Right cardiac atrium (tissue), 5 donors: ENCODE results near the gene CNOT10. TPM values are rescaled to one million over a fixed set of nuclear protein-coding genes. Genes with fewer than 3 reads are reported as not detected.

Experiments
- ATAC-seq, 2 donors: fragments of 200-7000 bp; cut with Tn5 transposase; one replicate each; pipeline versions ENCODE4 v1.8.0 to v1.9.1; 2020; ENCODE audit warnings: moderate library complexity in 2 of 2, mild to moderate bottlenecking in 1 of 2
- DNase-seq, 3 donors: peaks; one replicate each; pipeline ENCODE4 v3.0.0-alpha.2; 2020
- H3K27ac ChIP-seq: one replicate; pipeline ENCODE4 v1.5.1; 2013; ENCODE audit warnings: mild to moderate bottlenecking, low read length, control low read depth, moderate library complexity
- H3K27me3 ChIP-seq: one replicate; pipeline ENCODE4 v1.6.1; 2013; ENCODE audit not compliant: control insufficient read depth, insufficient read depth
- H3K4me1 ChIP-seq: one replicate; pipeline ENCODE4 v1.6.1; 2013; ENCODE audit warnings: low read length; ENCODE audit not compliant: control insufficient read depth, insufficient read depth
- H3K4me3 ChIP-seq: one replicate; pipeline ENCODE4 v1.5.1; 2013; ENCODE audit warnings: low read length, control low read depth
- H3K9me3 ChIP-seq: one replicate; pipeline ENCODE4 v1.6.1; 2013; ENCODE audit warnings: low read length; ENCODE audit not compliant: control insufficient read depth
- WGBS: extraction: QIAGEN DNeasy Blood & Tissue Kit; methylation state at CpG from one replicate; pipeline ENCODE4 v1.1.7; 2013; 5-methylcytosine and 5-hydroxymethylcytosine counted together
- intact Hi-C, 4 donors: fragments of 100-400 bp; cut with DNase I; formaldehyde crosslinking; loops; one replicate each; pipeline versions ENCODE4 v1.11.0 to v1.14.0; 2022 to 2023
- polyA plus RNA-seq: library from polyadenylated mRNA; stranded (reverse); fragments of 200-250 nt; gene quantifications from one replicate; pipeline ENCODE4 v1.2.3, GENCODE V29; 2013
- total RNA-seq, 4 donors: library from RNA; stranded (reverse); fragmentation: NEBNext Ultra II Directional; extraction: Animal tissue kit (Norgen Biotek cat#: 25700); gene quantifications; one replicate each; pipeline ENCODE4 v1.2.1, GENCODE V29; 2021
- donor health status: healthy with polysubstance abuse.
- donor health status: DM: no; HTN: yes; CAD: no.
- donor health status: DM: no; HTN: no; CAD: no.
- donor health status: DM: no; HTN: yes; CAD: no; lungs with severe emphysema.
- donor health status: DM: yes; HTN: yes; CAD: no.

Gene CNOT10
- total and polyA plus RNA-seq, 5 donors: 7.9 to 20.7 (median 16.0) TPM

DNA sequence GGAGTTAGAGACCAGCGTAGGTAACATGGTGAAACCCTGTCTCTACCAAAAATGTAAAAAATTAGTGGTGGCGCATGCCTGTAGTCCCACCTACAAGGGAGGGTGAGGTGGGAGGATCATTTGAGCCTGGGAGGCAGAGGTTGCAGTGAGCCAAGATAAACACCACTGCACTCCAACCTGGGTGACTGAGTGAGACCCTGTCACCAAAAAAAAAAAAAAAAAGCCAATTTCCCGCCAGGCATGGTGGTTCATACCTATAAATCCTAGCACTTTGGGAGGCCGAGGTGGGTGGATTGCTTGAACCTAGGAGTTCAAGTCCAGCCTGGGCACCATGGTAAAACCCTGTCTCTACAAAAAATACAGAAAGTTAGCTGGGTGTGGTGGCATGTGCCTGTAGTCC, 6.9 kb downstream of the CNOT10 start:
- Histone ChIP-seq H3K4me3 (no peak overlapping the region), H3K4me1 (no peaks in the 10 kb centered on the region), H3K27me3 (no peaks in the 10 kb centered on the region), H3K27ac (no peak overlapping the region), H3K9me3 (no peaks in the 10 kb centered on the region)
- no peak for ATAC-seq
- WGBS: 96% methylated on average over 4 of the region's 4 CpGs
- intact Hi-C loops: no loop called here
- DNase-seq: no peak

DNA sequence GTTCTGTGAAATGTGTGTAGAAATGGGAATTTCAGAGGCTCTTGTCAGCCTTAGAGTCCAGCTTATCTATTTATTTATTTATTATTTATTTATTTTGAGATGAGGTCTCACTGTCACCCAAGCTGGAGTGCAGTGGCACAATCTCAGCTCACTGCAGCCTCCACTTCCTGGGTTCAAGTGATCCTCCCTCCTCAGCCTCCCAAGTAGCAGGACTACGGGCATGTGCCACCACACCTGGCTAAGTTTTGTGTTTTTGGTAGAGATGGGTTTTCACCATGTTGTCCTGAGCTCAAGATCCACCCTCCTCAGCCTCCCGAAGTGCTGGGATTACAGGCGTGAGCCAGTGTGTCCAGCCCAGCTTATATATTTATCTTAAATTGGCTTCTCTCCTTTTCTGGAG, 11.5 kb downstream of the CNOT10 start:
- H3K4me3 ChIP-seq: no peak overlapping the region
- peaks cover 2% of the 10 kb centered on the region for H3K4me1 ChIP-seq
- no peaks in the 10 kb centered on the region for H3K9me3 ChIP-seq
- H3K27ac ChIP-seq: no peak overlapping the region
- intact Hi-C loops: no loop called here
- no peaks in the 10 kb centered on the region for H3K27me3 ChIP-seq
- ATAC-seq: no peak
- 98% methylated on average over 3 of the region's 3 CpGs for WGBS
- no peak for DNase-seq

DNA sequence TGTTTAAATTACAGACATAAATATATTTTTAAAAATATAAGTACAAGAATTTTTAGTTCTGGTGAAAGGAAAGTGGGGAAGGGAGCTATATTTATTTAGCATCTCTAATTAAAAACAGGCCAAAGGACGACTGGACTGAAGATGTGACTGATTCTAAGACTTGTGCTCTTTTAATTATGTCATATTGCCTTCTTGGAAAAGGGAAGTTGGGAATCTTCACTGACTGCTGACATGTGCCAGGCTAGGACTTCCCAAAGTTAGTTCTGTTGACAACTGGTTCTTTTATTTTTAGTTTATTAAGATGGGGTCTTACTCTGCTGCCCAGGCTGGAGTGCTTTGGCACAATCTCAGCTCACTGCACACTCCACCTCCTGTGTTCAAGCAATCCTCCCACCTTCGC, 13.5 kb downstream of the CNOT10 start:
- intact Hi-C loops: no loop called here
- Histone ChIP-seq H3K9me3 (no peaks in the 10 kb centered on the region), H3K27ac (no peak overlapping the region), H3K4me1 (peaks cover 2% of the 10 kb centered on the region), H3K4me3 (no peak overlapping the region), H3K27me3 (no peaks in the 10 kb centered on the region)
- DNase-seq (no peak), ATAC-seq (no peak)
- WGBS: 82% methylated on average over 2 of the region's 2 CpGs

DNA sequence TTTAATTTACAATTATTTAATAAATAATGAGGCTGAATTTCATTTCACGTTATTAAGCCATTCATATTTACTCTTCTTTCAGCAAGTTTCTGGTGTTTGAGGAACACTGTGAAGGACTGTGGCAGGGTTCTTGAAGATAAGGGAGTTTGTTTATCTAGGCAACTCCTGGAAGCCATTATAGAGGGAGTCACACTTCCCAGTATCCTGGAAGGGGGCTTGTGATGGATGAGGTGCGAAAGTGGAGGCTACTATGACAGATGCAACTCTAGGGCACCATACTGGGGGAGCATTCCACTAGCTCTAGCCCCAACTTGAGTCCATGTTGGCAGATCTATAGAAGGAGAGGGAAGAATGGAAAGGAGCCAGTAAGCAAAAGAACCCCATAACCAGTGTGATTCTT, 14.4 kb downstream of the CNOT10 start:
- Histone ChIP-seq H3K4me1 (peaks cover 2% of the 10 kb centered on the region), H3K27me3 (no peaks in the 10 kb centered on the region), H3K27ac (no peak overlapping the region), H3K4me3 (no peak overlapping the region), H3K9me3 (no peaks in the 10 kb centered on the region)
- ATAC-seq (no peak), DNase-seq (no peak)
- intact Hi-C loops: no loop called here
- WGBS: 68% methylated on average over 2 of the region's 2 CpGs

DNA sequence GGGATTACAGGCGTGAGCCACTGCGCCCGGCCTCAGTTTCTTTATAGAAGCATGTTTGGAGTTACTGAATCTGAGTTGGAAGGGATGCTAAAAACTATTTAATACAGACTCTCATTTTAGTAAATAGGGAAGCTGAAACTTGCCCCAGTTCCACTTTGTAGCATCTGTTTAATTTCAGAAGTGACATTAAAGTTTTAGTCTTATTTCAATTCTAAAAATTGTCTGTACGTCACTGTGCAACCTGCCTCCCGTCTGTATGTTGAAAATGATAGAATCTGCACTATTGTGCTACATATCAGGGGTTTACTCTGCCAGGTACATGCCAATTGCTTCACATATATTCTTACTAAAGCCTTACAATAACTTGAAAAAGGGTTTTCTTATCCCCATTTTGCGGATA, 15.3 kb downstream of the CNOT10 start:
- no peak overlapping the region for H3K4me3 ChIP-seq
- intact Hi-C loops: no loop called here
- H3K9me3 ChIP-seq: no peaks in the 10 kb centered on the region
- DNase-seq (no peak), ATAC-seq (no peak)
- H3K4me1 ChIP-seq: peaks cover 2% of the 10 kb centered on the region
- H3K27ac ChIP-seq: no peak overlapping the region
- no peaks in the 10 kb centered on the region for H3K27me3 ChIP-seq
- WGBS: 73% methylated on average over 6 of the region's 6 CpGs

DNA sequence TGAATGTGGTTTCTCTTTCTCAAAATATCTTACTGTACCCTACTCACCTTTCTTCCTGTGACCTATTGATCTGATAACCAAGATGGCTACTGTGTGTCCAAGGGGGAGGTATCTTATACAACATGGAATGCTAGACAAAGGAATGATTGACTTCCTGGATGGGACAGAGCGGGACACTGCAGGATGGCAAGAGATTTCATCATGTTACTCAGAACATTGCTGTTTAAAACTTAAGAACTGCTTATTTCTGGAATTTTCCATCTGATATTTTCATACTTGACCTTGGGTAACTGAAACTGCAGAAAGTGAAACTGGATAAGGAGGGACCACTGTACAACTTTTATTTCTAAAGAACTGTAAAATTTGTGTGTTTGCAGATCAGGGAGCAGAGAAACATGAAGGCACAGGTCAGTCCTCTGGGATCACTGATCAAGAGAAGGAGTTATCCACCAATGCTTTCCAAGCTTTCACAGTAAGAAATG, 18.5 kb downstream of the CNOT10 start:
- ATAC-seq (no peak), DNase-seq (no peak)
- 90% methylated on average over 1 of the region's 1 CpG for WGBS
- intact Hi-C loops: no loop called here
- H3K27me3 ChIP-seq: no peaks in the 10 kb centered on the region
- H3K4me3 ChIP-seq: no peak overlapping the region
- no peak overlapping the region for H3K27ac ChIP-seq
- no peaks in the 10 kb centered on the region for H3K9me3 ChIP-seq
- H3K4me1 ChIP-seq: peaks cover 2% of the 10 kb centered on the region

DNA sequence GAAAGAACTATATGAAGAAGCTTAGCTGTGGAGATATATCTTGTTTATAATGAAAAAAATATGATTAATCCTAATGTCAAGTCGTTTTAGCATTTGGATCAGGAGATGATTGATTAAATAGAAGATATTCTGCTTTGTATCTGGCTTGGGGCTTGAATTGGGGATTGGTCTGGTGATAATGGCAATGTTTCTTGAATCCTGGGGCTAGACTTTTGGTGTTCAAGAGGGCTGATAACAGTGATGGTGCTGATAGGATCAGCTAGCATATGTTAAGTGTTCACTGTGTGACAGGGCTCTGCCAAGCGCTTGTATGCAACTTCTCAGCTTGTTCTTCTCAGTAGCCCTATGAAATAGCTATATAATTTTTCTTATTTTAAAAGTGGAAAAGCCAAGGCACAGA, 20.2 kb downstream of the CNOT10 start:
- Histone ChIP-seq H3K27ac (no peak overlapping the region), H3K9me3 (no peaks in the 10 kb centered on the region), H3K27me3 (no peaks in the 10 kb centered on the region), H3K4me3 (no peak overlapping the region), H3K4me1 (no peaks in the 10 kb centered on the region)
- intact Hi-C loops: no loop called here
- ATAC-seq (no peak), DNase-seq (no peak)
- WGBS: 78% methylated on average over 2 of the region's 2 CpGs

DNA sequence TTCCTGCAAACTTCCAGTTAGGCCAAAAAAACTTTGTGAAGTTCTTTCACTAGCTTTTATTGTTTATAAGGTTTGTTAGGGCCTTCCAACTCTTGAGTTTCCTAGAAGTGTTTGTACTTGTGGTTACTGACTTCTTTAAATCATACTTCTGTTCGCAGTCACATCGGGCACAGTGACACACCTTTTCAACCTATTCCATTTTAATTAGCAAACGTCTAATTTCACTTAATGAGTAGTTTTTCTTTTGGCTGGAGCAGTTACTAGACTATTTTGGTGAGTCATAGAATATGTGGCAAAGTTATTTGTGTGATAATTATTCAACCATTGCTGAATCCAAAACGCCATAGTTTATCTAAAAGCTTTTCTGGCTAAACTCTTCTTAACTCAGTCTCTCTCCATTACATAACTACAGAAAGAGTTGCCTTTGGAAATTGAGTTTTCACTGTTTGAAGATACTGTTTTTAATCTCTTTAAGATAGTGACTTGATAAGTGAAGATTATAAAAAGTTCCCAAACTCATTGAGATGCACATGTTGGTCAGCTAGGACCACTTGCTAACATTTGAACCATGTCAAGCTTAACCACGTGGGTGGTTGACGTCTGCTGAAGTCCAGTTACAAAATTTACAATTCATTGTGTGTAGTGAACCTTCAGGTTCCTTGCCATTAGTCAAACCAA, 21.5 kb downstream of the CNOT10 start:
- DNase-seq: no peak
- WGBS: 59% methylated on average over 6 of the region's 6 CpGs
- ATAC-seq: no peak
- no peak overlapping the region for H3K4me3 ChIP-seq
- no peaks in the 10 kb centered on the region for H3K9me3 ChIP-seq
- H3K4me1 ChIP-seq: no peaks in the 10 kb centered on the region
- no peaks in the 10 kb centered on the region for H3K27me3 ChIP-seq
- intact Hi-C loops: no loop called here
- no peak overlapping the region for H3K27ac ChIP-seq

DNA sequence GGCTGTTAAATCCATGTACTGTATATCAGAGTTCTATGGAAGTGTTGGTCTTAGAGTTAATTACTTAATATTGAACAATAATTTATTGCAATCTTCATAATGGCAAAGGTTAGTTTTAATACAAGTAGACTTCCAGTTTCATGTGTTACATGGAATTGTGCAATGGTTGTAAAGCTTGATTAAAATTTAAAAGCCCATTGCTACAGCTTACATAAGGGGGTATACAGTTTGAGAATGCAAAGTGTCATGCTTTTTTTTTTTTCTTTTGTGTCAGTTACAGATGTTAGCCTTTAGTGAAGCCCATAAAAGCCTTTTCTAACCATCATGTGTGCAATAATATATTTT, 22.0 kb downstream of the CNOT10 start:
- no peak overlapping the region for H3K27ac ChIP-seq
- no peak for ATAC-seq
- intact Hi-C loops: no loop called here

DNA sequence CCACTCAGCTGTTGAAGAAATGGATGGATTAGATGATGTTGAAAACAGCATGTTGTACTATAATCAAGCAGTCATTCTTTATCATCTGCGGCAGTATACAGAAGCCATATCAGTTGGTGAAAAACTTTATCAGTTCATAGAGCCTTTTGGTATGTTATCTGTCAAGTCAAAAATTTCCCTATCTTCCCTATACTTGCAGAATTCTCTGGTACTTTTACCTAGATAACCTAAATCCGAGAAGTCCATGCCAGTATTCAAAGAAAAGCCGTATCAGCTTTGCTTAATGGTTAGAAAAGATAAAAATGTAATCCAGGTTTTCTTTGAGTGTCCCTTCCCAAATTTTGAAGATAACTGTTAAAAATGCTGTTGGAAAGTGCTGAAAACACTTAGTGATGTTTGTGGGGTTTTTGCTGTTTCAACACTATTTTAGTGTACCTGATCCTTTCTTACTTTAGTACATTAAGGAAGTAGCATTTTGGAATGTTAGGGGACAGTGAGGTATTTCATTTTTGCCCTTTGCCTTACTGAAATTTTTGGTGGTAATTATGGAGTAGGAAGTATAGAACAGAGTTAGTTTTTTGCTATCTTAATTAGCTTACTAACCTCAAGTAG, 23.8 kb downstream of the CNOT10 start:
- ATAC-seq: no peak
- no peaks in the 10 kb centered on the region for H3K4me1 ChIP-seq
- H3K4me3 ChIP-seq: no peak overlapping the region
- 85% methylated on average over 3 of the region's 3 CpGs for WGBS
- H3K9me3 ChIP-seq: no peaks in the 10 kb centered on the region
- intact Hi-C loops: no loop called here
- H3K27me3 ChIP-seq: no peaks in the 10 kb centered on the region
- DNase-seq: no peak
- H3K27ac ChIP-seq: no peak overlapping the region

More for the DNA sequence above, 22.0 kb downstream of the CNOT10 start:
- Histone ChIP-seq H3K9me3 (no peaks in the 10 kb centered on the region), H3K4me3 (no peak overlapping the region), H3K4me1 (no peaks in the 10 kb centered on the region), H3K27me3 (no peaks in the 10 kb centered on the region)
- DNase-seq: no peak

DNA sequence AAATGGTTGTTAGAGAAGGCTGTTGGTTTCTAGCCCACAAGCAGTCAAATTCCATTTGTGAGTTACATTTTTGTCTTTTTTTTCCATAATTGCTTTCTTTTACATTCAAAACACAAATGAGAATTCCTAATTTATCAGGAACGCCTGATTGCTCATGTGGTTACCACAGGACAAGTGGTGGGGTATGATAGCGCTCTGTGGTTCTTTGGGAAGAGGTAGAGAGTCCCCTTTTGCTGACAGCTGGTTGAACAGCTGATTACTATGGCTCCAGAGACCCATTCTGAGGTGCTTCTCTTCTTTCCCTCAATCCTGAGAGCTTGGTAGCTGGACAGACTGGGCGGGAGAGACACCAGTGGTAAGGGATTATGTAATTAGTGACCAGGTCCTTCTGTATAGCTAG, 24.4 kb downstream of the CNOT10 start:
- H3K4me3 ChIP-seq: no peak overlapping the region
- H3K4me1 ChIP-seq: no peaks in the 10 kb centered on the region
- 97% methylated on average over 3 of the region's 3 CpGs for WGBS
- H3K9me3 ChIP-seq: no peaks in the 10 kb centered on the region
- ATAC-seq: no peak
- H3K27ac ChIP-seq: no peak overlapping the region
- no peak for DNase-seq
- intact Hi-C loops: no loop called here
- H3K27me3 ChIP-seq: no peaks in the 10 kb centered on the region
